ENCODE measurements around the gene SLC29A3.

The SLC29A3 gene

DNA sequence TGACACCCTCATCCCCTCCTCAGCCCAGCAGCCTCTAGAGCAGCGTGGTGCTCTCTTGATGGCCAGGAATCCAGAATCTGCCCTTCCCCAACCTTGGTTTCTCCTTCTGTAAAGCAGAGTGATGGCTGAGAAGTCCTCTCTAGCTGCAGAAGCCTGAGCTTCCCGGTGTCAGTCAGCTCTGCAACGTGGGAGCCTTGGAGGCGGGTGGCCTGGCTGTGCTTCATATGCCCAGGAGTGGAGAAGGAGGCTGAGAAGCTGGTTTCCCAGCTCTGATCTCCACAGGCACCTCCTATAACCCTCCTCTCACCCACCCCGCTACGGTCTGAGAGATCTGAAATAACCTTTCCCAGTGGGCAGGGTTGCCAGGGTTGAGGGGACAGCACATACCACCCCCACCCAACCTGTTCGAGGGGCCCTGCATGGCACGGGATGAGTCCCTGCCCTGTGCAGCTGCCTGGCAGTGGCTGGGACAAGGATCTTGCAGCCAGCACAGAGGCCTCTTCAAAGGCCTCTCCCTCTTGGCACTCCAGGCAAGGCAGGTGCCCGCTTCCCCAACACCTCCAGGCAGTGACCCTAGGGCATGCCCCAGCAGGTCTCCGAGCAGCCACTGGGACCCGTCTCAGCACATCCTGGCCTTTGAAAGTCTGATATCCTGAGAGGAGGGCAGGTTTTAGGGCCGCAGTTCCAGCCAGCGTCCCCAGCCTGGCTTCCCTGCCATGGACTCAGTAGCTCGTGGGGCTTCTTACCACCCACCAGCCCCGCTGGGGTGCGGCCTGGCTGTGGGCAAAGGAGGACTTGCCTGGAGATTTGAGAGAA, 18.3 kb upstream of the SLC29A3 start:
- DNase-seq (ENCODE audit: low read depth) = no peak

DNA sequence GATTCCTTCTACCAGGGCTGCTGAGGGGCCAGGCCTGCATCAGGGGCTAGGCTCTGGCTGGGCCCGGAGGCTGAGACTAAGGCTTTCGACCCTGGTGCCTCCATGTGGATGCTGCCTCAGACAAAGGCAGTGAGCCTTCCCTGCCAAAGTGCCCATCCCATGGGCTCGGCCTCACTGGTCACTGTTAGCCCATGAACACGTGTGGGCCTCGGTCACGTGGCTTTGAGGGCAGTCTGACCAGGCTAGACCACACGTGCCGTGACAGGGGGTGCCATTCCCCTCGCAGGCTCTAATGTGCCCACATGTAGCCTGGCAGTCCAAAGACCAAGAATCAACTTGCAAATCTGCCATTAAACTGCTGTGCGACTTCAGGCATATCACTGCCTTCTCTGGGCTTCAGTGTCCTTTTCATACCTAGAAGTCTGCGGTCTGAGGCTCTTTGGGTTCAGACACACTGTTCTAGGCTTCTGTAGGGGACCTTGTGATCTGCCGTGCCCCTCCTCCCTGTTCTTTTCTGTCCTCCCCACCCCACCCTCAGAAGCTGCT, 17.6 kb upstream of the SLC29A3 start:
- DNase-seq (ENCODE audit: low read depth) = no peak

DNA sequence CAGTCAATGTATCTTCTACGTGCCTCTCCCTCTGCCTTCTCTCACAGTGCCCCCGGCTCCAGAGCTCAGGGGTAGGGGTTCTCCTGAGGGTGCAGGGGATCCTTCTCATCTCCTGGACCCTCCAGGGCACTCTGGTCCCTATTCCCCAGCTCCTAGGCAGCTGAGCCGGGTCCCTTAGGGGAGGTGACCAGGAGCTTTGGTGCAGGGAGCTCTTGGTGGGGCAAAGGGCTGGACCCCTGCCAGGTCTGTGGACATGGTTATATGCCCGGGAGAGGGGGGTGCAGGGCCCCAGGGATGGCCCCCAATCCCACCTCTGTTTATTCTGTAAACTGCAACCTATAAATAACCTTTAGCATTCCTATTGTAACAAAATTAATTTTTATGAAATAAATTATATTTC, 16.6 kb upstream of the SLC29A3 start:
- no peak for DNase-seq (ENCODE audit: low read depth)

DNA sequence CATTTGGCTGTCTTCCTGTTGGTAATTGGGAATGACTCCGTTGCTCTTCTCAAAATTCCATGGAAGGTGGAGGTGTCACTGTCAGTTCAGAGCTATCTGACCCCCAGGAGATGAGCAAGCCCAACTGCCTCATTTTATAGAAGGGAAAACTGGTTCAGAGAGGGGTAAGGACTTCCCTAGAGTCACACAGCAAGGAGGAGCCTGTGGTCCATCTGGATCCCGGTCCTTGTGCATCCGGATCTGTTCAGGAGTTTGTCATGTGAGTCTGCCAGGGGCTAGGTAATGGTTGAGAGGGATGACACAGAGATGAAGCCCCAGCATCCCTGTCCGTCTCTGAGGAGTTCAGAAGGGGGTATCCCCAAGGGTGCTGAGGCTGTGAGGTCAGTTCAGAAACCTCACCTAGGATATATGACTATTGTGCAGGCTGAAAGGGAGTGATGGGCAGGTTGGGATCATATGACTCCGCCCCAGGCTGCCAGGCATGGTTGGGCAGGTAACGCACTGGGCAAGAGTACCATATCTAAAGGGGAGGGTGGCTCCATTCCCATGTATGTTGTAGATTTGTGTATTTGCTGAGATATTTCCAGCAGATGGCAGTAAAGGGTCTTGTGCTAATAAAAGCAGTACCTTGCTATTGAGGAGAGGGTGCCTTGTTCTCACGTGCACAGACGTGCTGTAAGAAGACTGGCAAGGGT, 16.0 kb upstream of the SLC29A3 start:
- no peak for DNase-seq (ENCODE audit: low read depth)

DNA sequence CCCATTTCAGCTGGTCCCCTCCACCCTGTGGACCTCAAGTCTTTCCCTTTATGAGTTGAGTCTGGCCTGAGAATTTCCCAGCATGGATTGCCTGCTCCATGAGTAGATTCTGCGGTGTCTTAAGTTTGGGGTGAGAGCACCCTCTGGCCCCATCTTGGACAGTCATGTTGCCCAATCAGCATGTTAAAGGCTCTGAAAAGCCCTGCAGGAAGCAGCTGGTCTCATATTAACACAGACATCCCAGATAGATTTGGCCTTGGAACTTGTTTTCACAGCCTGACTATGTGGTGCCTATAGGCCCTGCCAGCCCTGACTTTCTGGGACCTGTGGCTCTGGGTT, 15.5 kb upstream of the SLC29A3 start:
- DNase-seq (ENCODE audit: low read depth) = no peak

DNA sequence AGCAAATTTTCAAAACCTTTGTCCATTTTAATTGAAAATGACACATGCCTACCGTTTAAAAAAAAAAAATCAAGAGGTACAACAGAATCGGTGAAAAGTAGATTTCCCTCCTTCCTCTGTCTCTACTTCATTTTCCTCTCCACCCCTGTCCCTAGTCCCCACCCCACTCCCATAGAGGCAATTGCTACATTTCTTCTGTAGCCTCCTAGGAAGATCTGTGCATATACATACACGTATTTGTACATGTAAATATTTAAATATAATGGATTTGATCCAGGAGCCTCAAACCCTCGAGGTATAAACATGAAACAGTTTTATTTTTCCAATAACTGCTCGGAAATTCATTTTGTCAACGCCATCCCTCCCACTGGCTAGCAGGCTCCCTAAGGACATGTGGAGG, 14.1 kb upstream of the SLC29A3 start:
- no peak for DNase-seq (ENCODE audit: low read depth)

DNA sequence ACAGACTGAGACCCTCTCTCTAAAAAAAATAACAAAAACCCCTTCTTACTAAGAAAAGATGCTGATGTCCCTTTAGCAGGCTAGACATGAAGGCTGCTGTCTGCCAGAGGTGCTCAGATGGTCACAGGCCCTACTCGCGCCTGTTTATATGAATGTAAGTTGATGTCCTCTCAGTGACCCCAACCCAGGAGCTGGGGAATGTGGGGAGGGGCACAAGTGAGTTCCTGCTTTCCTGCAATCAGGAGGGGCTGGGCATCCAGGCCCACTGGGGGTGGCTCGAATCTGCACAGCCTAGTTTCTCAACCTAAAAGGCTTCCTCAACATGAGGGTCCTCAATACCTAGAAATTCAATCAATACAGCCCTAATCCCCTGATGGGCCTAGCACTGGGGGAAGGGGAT, 12.1 kb upstream of the SLC29A3 start:
- no peak for DNase-seq (ENCODE audit: low read depth)

DNA sequence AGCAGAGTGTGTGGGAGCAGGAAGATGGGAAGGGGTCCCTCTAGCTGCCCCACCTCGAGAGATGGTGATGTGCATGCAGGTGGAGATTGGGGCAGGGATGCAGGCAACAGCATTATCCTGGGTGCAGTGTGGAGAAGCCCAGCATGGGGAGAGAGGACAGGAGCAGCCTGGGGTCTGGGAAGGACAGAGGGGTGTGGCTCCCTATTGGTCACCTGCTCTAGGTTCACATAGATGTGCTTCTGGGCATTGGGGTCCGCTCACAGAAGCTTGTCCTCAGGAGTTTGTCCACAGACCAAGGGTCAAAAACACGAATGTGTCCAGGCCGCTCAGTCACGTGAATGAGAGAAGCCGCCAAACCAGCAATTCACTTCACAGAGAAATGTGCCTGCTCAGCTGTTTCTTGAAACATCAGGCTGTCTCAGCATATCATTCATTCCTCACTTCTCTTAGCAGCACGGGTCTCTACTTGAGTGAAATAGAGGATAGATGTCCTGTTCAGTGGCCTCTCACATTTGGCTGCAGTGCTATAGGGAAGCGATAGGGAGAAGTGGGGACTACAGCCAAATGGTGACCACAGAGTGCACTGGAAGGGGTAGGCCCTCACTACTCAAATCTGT, 11.5 kb upstream of the SLC29A3 start:
- no peak for DNase-seq (ENCODE audit: low read depth)

DNA sequence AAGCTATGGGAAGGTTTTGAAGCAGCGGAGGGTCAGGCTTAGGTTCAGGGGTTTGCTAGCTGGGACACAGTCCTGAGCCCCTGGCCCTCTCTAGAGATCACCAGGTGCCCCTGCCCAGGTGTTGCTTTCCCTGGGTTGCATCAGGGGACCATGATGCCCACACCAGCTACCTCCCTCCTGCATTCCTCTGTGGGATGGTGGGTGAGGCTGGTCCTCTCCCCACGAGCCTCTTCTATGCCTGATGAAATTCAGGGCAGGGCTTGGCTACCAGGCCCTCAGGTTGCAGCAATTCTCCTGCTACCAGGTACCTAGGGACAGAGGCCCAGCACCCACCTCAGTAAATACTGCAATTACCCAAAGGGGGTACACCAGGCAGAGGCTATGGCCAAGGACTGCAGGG, 10.8 kb upstream of the SLC29A3 start:
- DNase-seq (ENCODE audit: low read depth) = no peak

DNA sequence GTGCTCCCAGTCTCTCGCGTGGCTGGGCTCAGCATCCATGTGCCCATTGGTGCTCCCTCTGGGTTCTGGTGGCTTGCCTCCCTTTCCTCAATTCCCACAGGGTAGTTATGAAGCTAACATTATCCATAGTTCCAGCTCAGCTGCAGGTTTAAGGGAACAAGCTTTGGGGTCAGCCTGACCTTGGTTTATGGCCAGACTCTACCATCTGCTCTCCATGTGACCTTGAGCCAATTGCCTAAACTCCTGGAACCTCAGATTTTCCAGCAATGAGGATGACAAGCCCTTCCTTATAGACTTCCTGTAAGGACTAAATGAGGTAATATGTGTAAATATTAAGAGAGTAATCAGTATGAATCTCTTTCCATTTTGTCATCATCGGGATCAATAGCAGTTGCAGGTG, 10.1 kb upstream of the SLC29A3 start:
- DNase-seq (ENCODE audit: low read depth) = no peak

DNA sequence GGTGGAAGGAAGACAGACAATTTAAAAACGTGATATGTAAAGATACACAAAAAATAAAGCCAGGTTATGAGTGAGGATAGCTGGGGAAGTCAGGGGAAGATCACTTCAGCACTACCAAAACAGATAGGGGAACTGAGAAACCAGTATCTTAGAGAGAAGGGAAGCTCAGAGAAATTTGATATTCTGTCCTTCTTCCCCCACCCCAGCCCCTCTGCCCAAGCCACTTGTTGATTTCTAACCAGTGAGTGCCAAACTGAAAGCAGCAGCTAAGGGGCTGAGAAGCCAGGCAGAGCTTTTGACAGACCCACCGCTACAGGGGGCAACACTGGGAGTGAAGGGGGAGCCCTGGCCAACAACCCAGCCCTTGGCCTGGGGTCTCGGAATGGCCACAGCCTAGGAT, 9.1 kb upstream of the SLC29A3 start:
- DNase-seq (ENCODE audit: low read depth) = no peak

DNA sequence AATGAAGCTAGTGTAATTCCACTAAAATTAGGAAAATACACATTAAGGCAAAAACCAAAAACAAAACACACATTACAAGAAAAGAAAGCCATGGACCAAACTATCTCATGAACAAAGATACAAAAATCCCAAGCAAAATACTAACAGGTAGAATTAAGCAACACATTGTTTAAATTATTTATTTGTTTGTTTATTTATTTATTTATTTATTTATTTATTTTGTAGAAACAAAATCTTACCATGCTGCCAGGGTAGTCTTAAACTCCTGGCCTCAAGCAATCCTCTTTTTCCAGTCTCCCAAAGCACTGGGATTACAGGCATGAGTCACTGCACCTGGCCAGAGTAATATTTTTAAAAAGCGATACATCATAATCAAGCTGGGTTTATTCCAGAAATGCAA, 6.8 kb upstream of the SLC29A3 start:
- DNase-seq (ENCODE audit: low read depth) = no peak

DNA sequence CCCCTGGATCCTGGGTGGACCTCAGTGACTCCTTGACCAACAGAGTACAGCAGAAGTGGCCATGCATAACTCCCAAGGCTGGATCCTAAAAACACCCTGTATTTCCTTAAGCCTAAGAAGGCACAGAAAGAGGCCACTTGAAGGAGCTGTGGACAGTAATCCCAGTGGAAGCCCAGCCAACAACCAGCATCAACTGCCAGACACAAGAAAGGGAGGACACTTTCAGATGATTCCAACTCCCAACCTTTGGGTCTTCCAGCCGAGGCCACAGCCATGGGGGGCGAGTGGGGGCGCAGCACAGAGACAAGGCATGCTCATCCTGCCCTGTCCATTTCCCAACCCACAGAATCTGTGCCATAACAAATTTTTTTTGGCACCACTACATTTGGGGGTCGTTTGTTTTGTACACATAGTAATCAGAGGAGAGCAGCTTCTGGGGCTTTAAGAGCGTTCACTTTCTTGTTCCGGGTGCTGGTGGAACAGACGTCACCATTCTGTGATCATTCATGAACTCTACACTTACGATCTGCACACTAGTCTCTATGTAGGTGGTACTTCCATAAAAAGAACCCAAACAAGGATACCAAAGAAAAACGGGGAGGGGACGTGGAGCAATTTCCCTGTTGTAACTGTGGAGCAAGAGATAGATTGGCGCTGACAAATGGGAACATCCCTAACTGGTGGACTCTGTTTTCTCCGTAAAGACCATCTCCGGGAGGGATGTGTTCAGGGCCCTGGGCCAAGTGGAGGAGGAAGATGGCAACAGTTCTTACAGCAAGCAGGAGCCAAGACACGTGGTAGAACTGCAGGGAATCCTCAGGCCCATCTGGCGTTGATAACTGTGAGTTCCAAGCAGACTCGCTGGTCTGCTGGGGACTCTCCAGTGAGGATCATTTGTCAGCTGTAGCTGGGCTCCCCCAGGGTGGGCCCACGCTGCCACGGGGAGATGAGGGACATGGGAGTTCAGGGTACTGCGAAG, 6.0 kb upstream of the SLC29A3 start:
- no peak for DNase-seq (ENCODE audit: low read depth)

DNA sequence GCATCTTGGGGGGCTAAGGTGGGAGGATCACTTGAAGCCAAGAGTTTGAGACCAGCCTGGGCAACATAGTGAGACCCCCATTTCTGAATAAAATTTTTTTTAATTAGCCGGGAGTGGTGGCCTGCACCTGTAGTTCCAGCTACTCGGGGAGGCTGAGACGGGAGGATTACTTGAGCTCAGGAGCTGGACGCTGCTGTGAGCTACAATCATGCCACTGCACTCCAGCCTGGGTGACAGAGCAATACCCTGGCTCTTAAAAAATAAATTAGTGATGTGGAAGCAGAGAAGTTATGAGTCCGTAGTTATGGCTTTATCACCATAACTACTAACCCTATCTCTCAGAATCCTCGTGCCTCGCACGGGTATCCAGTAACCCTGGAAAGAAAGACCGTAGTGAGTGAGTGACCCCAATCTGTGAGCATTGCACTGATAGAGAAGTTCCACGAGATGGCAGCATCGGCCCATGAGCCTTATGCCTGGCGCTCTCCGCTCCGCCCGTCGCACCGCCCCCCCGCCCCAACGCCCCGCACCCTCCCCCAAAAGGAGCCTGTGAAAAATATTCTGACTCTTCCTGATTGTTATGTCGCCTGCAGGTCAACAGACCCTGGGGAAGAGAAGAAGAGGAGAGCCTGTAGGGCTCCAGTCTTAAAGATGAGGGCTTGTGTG, 4.9 kb upstream of the SLC29A3 start:
- DNase-seq (ENCODE audit: low read depth) = peak; percentile 24

DNA sequence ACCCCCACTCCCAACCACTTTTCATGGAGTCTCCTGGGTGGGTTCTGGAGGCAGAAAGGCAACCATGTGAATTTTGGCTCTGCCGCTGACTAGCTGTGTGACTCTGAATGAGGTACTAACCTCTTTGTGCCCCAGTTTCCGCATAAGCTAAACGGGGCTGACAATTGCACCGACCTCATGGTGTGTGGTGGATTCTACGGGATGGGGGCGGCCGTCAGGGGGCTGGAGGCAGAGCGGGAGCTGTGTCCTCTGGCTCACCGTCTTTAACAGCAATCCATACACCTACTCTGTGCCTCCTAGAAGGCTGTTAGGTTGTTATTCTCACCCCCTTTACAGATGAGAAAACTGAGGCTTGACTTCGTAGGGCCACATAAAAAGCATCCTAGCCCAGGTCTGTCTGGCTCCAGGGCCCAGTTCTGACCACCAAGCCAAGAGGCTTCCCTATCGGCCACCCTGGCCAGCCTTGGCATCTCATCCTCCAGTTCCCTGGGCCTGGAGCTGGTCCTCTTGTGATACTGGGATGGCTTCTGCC, 4.3 kb upstream of the SLC29A3 start:
- DNase-seq (ENCODE audit: low read depth) = no peak

DNA sequence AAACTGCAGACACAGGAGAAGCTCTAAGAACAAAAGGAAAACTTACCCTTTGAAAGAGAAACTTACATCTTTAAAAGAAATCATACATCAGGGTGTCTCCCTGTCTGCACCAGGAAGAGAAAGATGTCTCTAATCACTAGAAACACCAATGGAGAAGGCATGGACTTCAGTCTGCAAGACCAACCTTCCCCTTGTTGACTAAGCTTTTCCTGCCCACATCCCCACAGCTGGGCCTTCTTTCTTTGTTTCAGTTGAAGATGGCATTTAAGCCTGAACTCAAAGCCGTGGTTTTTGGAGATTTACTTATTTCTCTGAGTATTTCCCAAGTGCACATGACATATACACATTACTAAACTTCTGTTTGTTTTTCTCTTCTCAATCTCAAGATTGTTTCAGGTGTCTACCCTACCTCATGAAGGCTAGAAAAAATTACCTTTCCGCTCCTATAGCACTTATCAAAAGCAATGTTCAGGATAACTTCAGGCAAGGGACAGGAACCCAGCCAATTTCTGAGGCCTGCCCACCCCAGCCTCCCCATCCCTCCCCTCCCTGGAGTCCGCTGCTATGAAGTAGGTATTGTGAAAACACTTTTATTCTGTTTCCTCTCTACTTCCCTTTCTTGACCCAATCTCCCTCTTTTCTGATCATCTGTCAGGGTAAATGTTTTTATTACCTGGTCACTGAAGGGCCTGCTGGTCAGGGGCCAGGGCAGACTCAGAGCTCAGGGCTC, 2.8 kb upstream of the SLC29A3 start:
- DNase-seq (ENCODE audit: low read depth) = no peak

DNA sequence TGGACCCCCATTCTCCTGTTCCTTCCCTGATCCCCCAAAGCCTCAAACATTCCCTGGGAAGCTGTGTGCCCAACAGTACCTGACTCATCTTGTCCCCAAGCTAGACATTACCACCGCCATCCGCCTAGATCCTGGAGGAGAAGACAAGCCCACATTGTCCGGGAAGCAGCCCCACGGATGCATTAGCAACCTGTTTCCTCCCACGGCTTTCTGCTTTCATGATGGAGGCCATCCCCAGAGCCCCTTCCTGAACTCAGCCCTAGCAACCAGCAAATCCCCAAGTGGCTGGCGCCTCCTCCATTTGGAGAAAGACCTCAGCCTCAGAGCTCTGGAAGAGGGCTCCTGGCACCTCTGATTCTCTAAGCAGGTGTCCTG, 2.3 kb upstream of the SLC29A3 start:
- DNase-seq (ENCODE audit: low read depth) = no peak

DNA sequence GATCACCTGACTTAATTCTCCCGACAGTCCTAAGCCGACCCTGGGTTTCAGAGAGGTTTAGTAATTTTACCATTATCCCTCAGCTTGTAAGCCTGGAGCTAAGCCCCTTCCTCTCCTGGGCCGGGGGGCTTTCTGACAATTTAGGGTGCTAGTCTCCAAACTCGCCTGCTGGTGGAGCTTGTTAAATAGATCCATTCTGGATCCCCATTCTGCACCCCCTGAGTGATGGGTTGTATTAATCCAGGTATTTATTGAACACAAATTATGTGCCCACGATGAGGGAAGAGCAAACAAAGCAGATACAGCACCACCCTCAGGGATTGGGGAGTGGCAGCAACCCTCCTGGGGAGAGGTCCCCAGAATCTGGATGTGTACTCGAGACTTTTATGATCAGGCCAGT, 1.3 kb upstream of the SLC29A3 start:
- no peak for DNase-seq (ENCODE audit: low read depth)

DNA sequence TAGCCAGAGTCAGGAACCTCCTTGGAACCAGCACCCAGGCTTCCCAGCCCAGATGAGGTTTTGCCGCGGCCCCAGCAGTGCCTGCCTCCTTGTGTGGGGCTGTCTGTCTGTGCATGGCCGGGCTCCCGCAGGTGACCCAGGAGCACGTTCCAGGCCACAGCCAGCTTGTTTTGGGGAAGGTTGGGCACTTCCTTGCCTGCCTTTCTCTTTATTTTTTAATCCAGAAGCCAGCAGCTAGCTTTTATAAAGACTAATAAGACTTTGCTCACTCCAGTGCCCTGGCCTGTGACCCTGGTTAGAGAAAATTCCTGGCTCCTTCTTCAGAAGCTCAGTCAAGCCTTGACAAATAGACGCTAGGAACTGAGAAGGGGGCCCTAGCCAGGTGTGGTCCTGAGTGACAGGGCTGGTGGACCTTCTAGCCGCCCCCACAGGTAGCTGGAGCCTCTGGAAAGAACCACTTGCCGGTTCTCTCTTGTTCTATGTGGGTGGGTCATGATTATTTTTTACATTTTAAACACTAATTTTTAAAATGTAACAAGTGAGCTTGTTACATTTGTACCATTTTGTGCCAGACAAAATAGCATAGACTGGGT, 837 bp downstream of the SLC29A3 start:
- DNase-seq (ENCODE audit: low read depth) = no peak

DNA sequence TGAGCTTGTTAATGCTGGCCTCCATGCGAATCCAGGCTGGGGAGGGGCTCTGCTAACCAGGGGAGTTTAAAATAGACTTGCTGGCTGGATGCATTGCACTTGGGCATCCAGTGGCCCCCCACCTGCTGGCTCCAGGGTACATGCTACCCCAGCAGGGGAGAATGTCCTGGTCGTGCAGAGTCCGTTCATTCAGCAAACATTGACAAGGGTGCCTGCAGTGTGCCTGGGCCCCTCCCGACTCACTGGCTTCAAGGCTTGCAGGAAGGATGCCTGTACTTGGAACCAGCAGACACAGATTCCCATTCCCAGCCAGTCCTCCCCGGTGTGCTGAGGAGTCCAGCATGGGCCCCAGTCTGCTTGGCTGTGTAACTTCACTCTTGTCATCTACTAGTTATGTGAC, 1.5 kb downstream of the SLC29A3 start:
- DNase-seq (ENCODE audit: low read depth) = no peak
